Activated CD8-positive, alpha-beta memory T cell treated with anti-CD3 and anti-CD28 coated beads for 24 hours (primary cell): ENCODE measurements around the gene MPRIP.

Experiments used
- DNase-seq: peaks from one replicate; pipeline ENCODE4 v3.0.0-alpha.2; 2020

The MPRIP gene

DNA sequence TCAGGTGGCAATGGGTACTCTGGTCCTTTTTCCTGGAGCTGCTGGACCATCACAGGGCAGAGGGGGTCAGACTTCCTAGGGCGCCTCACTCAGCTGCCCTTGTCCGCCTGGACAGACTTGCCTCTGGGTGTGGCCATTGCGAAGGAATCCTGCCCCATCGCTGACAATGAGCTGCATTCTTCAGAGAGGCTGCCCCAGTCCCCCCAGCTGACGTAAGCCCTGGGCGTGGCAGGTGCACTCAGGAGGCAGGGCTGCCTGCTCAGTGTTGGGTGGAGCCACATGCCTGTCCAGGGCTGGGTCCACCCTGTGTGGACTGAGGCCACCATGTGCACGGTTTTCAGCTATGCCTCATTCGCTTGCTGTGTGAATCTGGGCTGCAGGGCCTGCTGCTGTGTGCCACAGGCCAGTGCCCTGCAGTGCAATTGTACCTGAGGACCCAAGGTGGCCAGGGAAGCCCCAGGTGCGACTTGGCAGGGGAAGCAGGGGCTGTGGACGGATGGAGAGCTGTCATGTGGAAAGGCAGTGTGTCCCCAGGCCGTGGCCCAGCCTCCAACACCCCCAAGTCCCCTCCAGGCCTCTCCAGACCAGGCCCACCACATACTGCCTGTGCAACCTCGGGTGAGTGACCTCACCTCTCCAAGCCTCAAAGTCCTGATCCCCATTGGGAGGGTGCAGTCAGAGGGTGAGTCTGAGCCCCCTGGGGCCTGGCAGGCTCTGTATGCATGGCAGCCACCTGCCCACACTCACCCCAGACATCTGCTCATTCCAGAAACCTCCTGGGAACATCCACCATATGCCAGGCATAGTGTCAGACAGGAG lies 14.0 kb upstream of the MPRIP start:
- DNase-seq, result no peak

- DNase-seq, result no peak
These were observed 13.2 kb upstream of the MPRIP start for GRCh38 chr17:17028878-17029535.

- DNase-seq, result no peak
These were observed 12.3 kb upstream of the MPRIP start for GRCh38 chr17:17029938-17030337.

- no peak for DNase-seq
These were observed 11.6 kb upstream of the MPRIP start for GRCh38 chr17:17030515-17031211.

- DNase-seq, result no peak
These were observed 10.0 kb upstream of the MPRIP start for GRCh38 chr17:17032131-17032692.

- no peak for DNase-seq
These were observed 8.8 kb upstream of the MPRIP start for GRCh38 chr17:17033466-17033865.

GRCh38 chr17:17034026-17034425 lies 8.2 kb upstream of the MPRIP start:
- DNase-seq, result no peak

- no peak for DNase-seq
These were observed 7.7 kb upstream of the MPRIP start for GRCh38 chr17:17034496-17035075.

GRCh38 chr17:17035490-17035889 lies 6.8 kb upstream of the MPRIP start:
- DNase-seq, result no peak

GRCh38 chr17:17035920-17036523 lies 6.2 kb upstream of the MPRIP start:
- DNase-seq, result no peak

GRCh38 chr17:17036524-17036998 lies 5.7 kb upstream of the MPRIP start:
- DNase-seq, result no peak

DNA sequence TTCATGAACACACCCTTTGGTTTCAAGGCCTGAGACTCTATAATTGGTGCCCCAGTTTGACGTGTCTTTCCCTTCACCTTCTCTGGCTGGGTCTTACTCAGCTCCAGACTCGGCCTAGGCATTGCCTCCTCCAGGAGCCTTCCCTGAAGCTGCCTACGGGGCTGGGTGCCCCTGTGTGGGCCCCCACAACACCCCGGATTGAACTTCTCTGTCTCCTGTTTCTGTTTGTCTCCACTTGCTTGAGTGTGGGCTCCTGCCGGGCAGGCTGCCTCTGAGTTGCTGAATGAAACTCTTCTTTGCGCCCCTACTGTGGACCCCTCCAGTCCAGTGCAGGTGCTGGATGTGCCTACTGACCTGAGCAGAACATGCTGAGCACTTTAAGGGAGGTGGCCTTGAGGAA lies 2.3 kb upstream of the MPRIP start:
- no peak for DNase-seq

GRCh38 chr17:17041018-17041521 lies 1.2 kb upstream of the MPRIP start:
- DNase-seq, result no peak

DNA sequence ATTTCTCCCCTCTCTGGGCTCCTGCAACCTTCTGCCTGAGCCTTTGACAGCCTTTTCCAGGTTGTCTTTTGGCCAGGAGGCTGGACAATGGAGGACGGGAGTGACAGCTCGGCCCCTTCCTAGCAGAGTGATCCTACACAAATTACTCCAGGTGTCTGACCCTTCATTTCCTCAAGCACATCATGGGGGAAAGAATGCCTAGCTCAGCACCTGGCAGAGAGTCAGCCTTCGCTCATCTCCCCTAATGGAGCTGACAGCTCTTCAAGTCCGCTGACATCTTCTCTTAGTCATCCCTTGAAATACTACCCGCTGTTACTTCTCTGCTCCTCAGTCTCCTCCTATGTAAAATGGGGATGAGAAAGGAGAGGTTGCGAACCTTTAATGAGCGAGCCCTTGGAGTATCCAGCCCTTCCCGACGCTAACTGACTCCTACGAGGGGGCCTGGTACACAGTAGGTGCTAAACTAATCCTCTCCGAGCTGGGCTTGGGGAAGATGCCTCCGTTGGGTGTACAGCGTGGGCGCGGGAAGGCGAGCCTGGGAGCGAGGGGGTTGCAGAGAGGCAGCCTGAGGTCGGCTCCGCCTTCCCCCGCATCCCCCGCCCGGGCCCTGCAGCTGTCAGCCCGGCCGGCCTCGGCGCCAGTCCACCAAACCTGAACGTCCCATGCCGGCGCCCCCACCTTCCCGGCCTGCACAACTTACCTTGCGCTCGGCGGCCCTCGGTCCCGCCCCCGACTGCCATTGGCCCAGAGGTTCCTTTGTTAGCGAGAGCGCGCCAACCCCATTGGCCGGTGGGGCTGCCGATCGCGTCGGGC lies 480 bp upstream of the MPRIP start:
- peak; percentile 97 for DNase-seq

DNA sequence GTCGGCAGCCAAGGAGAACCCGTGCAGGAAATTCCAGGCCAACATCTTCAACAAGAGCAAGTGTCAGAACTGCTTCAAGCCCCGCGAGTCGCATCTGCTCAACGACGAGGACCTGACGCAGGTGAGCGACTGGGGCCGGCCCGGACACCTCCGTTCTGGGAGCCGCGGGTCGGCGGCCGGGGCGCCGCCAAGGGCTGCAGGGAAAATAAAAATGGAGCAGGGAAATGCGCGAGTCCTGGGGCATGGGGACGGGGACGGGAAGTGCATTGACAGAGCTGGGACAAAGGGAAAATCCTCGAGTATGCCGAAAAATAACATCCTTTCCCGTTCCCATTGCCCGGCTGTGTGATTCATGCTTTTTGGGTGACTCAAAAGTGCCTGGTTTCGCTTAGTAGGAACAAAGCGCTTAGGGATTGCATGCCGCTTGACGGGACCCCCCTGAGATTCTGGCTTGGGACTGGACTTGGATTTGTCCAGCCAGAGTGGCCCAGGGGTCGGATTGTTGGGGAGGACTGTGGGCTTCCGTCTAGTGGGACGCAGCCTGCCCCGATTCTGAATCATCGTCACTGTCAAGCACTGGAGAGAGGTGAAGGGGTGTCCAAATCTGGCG lies 699 bp downstream of the MPRIP start:
- peak; percentile 76 for DNase-seq

GRCh38 chr17:17043461-17044271 lies 1.4 kb downstream of the MPRIP start:
- no peak for DNase-seq

GRCh38 chr17:17044846-17045561 lies 2.7 kb downstream of the MPRIP start:
- DNase-seq, result no peak

GRCh38 chr17:17048106-17048505 lies 5.8 kb downstream of the MPRIP start:
- no peak for DNase-seq
